ENCODE data around the gene KCNQ1. TPM values are rescaled to one million over a fixed set of nuclear protein-coding genes. Genes with fewer than 3 reads are reported as not detected.
A peak's percentile ranks its signal among the peaks of the same experiment; 100 is the strongest.

Gene KCNQ1
- polyA plus RNA-seq, 4 donors, result 2.3 to 13.0 (median 10.0) TPM

- no peak for DNase-seq (ENCODE audit: low read depth in 4 of 4, low spot score in 3 of 4)
Observed at GRCh38 chr11:2825261-2825888, 380.6 kb downstream of the KCNQ1 start.

DNA sequence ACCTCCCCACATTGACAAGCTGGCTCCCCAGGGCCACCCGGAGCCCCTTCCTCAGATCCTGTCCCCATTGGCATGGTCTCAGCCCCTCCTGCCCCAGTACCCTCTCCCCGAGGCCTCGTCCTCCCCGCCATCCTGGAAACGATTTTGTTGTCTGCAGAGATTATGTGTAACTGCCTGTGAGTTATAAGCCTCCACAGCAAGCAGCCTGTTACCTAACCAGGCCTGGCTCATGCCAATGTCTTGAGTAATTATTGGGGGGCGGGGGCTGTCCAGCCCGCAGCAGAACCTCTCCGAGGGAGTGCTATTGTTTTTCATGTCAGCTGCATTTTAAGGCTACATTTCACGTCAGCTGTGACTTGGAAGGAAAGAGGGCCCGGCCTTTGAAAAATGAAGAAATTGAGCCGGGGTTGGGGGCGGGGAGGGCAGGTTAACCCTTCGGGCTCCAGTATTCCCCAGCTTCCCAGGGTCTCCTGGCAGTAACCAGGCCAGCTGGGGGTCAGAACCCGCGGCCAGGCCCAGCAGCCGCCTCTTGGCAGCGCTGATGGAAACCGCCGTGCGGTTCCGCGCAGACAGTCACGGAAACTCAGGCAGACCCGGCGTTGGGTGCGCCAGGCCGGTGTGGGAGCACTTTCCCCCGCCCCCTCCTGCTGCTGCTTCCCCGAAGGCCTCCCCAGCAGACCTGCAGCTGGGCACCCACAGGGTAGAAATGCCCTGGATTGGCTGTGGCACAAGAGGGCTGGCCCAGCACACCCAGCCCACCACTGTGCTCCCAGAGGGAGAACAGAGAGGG is 381.3 kb downstream of the KCNQ1 start:
- DNase-seq (ENCODE audit: low read depth in 4 of 4, low spot score in 3 of 4), result peak in 2 of 4 donors; percentile 64 to 73

DNA sequence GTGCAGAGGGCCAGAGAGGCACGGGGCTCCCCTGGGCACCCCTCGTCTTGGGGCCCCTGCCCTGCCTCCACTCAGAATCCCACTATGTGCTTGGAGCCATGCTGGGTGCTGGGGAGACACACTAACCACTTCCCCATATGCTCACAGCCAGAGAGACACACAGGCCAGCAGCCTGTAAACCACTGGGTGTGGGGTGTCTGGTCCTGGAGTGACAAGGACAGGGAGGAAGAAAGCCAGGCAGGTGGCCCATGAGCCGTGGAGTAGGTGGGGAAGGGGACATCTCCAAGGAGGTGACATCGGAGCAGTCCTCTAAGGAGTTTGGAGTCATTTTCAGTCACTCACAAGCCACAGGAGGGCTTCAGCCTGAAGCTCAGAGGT is 381.9 kb downstream of the KCNQ1 start:
- DNase-seq (ENCODE audit: low read depth in 4 of 4, low spot score in 3 of 4), result no peak

GRCh38 chr11:2827256-2827655 is 382.4 kb downstream of the KCNQ1 start:
- DNase-seq (ENCODE audit: low read depth in 4 of 4, low spot score in 3 of 4), result no peak

DNA sequence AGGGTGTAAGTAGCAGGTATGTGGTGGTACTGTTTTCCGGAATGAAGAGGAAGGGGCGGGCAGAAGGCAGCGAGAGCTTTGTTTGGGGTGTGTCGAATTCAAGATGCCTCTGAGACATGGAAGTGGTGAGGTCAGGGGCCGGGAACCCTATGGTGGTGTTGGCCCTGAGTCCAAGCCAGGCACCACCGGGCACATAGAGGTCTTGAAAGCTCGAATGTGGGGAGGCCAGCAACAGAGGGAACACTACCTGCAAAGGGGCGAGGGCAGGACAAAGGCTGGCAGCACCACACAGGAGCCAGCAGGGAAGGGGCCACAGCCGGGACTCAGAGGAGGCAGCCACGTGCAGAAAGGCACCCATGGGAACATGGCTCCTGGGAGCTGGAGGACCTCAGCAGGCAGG is 383.0 kb downstream of the KCNQ1 start:
- no peak for DNase-seq (ENCODE audit: low read depth in 4 of 4, low spot score in 3 of 4)

DNA sequence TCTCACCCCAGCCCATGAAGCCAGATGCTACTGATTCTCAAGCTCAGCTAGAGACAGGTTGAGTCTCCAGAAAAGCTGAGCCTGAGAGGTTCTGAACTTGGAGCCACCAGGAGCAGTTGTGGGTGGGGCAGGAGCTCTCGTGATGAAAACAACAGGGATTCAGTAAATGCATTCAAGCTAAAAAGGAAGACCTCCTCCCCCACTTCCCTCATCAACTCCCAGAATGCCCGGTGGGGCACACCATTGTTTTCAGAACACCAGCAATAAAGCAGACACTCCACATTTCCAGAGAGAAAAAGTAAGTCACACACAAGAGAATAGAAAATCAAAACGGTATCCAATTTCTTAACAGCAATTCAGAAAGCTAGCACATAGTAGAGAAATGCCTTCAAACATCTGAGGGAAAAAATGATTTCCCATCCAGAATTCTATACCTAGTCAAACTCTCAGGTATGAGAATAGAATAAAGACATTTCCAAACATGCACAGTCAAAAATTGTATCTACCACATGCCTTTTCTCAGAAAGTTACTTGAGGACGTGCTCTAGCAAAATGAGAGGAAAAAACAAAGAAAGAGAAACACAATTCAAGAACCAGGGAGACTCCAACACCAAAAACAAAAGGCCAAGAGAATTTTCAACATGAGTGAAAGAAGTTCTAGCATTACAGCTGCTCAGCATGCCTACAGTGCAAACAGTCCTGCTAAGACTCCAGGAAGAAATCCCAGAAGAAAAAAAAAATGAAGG is 383.9 kb downstream of the KCNQ1 start:
- DNase-seq (ENCODE audit: low read depth in 4 of 4, low spot score in 3 of 4), result no peak

DNA sequence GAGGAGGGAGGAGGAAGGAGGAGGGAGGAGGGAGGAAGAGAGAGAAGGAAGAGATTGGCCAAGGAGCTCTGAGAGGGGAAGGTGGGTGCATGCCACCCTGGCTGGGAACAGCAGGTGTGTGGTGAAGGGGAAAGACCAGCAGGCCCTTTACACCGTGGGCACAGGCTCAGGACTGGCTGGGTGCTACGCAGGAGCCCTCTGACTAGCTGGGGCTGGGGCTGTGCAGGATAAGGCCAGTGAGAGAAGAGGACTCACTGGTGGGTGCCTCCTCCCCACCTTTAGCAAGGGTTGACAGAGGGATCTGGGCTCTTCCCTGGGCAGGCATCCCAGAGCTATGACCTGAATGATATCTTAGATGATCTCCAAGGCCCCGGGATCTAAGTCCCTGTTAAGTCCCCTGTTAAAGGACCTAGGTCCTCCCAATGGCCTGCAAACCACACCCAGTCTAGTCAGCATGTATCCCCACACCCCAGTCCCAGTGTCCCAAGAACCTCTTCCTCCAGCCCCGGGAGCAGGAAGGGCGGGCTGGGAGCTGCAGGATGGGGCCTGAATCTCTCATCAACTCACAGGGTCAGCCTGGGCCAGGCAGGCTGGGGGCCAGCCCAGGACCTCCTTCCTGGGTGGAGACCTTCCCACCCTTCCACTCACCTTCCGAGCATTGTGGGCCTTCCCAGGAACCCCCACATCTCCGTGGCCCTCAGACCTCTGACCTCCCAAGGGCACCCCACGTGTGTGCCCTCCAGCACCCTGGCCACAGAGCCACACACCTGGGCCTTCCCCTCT is 385.4 kb downstream of the KCNQ1 start:
- DNase-seq (ENCODE audit: low read depth in 4 of 4, low spot score in 3 of 4), result no peak

DNA sequence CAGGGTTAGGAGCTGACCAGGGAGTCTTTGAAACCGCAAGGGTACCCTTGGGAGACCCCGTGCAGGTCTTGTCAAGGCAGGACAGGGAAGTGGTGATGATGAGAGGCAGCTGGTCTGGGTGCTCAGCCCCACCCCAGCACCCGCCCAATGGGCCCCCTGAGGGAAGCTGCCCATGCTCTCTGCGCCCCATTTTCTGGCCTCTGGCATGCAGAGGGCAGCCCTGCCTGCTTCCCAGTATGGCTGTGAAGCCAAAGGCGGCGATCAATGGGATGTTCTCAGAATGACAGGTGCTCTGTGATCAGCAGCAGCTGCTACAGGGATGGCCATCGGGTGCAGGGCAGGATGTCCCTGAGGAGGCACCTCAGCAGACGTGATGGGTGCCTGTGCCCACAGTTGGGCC is 386.1 kb downstream of the KCNQ1 start:
- no peak for DNase-seq (ENCODE audit: low read depth in 4 of 4, low spot score in 3 of 4)

- DNase-seq (ENCODE audit: low read depth in 4 of 4, low spot score in 3 of 4), result no peak
Observed at GRCh38 chr11:2831781-2832532, 387.1 kb downstream of the KCNQ1 start.

DNA sequence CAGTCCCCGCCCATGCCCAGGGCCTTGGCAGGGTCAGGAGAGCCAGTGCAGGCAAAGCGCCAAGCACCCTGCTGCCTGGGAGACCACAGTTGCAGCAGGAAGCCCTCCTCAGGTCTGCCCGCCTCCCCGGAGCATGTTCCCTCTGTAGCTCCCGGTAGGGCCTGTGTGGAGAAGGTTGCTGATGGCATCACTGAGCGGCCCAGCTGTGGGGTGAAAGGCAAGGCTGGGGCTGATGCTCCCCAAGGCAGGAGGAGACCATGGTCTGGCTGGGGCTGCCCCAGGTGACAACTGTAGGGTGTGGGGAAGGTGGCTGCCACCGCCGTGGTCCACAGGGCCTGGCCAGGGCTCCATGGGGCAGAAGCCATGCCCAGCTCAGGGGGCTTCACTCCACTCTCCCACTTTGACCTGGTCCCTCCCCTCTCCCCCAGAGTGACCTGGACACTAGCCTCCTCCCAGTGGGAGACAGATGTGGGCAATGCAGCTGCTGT is 387.8 kb downstream of the KCNQ1 start:
- DNase-seq (ENCODE audit: low read depth in 4 of 4, low spot score in 3 of 4), result no peak

DNA sequence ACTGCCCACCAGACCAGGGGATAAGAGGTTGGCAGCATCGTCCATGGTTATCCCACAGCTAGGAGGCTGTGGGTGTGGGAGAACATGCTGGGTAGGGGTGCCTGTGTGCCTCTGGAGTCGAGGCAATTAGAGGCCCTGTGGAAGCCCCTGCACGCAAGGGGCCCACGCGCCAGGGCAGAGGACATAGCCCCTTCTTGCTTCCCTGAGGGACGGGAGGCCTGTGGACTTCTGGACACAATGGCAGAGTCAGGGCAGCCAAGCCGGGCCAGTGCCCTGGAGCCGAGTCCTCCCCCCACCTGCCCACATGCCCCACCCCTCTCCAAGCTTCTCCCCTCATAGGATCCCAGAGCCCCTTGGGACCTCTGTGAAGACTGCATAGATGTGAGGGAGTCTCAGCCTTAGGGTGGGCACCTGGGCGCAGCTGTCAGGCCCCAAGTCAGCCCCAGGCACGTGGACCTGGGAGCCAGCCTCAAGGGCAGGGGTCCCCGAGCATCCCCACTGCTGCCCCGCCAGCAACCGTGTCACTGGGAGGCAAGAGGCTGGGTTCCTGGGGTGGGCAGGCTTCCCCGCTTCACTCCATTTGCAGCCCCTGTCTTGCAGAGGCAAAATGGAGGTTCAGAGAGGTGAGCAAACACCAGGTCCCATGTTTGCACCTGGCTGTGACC is 388.4 kb downstream of the KCNQ1 start:
- DNase-seq (ENCODE audit: low read depth in 4 of 4, low spot score in 3 of 4), result no peak

DNA sequence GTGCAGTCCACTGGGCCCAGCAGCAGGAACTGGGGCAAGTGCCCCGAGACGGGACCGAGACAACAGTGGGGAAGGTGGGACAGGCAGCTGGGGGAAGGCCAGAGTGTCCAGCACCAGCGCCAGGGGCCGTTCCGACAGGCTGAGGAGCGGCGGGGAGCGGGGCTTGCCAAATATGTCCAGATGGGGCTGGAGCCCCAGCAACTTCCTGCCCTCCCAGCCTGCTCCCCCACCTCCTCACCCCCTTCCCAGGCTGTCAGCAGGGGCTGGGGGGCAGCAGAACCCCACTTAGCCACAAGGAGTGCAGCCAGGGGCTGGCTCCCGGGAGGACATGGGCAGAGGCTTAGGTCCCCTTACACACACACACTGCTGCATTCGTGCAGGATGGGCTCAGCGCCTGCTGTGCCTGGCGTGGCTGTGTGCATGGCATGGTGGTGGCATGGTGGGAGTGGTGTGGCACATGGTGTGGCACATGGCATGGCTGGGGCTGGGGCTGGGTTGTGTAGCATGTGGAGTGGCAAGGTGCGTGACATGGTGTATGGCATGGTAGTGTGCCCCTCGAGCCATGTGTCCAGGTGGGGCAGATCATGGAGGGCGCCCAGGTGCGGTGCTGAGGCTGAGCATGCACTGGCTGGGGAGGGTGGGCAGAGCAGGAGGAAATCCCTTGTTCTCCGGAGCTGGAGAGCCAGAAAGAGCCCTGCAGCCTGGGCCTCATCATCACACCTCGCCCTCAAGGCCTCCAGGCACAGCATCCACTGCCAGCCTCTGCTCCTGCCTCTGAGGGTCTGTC is 389.1 kb downstream of the KCNQ1 start:
- DNase-seq (ENCODE audit: low read depth in 4 of 4, low spot score in 3 of 4), result no peak

- no peak for DNase-seq (ENCODE audit: low read depth in 4 of 4, low spot score in 3 of 4)
Observed at GRCh38 chr11:2834503-2835273, 389.9 kb downstream of the KCNQ1 start.

DNA sequence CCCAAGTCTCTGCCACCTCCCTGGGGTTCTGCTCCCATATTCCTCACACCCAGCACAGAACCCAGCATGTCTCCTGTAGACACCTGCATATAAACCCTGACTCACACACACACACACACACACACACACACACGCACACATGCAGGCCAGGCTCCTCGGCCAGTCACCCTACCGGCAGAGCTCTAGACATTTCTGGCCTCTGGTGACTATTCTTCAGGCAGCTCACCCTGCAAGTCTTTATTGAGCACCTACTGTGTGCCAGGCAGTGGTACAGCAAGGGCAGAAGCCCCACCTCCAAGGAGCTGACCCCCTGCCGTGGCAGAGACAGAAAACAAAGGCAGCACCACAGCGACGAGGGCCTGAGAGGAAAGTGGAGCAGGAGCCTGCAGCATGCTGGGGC is 390.5 kb downstream of the KCNQ1 start:
- no peak for DNase-seq (ENCODE audit: low read depth in 4 of 4, low spot score in 3 of 4)

DNA sequence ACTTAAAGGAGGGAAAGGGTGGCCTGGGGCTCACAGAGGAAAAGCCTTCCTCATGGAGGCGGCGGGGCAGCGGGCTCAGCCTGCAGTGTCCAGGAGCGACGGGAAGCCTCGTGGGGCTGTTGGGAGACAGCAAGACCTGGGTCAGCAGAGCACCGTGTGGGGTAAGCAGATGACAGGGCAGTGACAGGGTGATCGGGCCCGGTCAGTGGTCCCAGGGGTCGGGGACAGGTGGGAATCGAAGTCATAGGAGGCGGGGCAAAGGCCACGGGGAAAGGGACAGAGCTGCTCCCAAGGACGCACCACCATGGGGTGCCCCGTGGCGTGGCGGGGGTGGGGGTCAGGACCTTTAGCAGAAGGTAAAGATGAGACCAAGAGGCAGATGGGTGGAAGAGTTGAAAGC is 390.9 kb downstream of the KCNQ1 start:
- DNase-seq (ENCODE audit: low read depth in 4 of 4, low spot score in 3 of 4), result no peak

- no peak for DNase-seq (ENCODE audit: low read depth in 4 of 4, low spot score in 3 of 4)
Observed at GRCh38 chr11:2836315-2837095, 391.7 kb downstream of the KCNQ1 start.

DNA sequence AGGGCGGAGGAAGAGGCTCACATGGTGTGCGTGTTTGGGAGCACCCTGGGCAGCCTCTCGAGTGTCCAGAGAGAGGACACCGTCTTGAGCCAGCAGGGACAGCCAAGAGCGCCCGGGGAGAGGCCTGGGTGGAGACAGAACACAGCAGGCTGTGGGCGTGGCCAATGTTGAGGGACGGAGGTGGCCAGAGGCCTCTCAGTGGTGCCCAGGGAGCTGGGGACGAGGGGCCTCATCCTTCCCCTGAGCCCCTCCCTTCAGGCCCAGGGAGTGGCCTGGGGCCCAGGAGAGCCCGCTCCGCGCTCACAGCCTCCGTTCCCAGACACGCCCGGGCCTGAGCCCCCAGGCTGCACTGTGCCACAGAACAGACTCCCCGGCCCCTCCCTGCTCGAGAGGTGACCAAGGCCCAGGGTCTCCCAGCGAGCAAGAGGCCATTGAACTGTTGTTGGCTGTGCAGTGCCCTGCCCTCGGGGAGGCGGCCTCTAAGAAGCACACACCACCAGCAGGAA is 392.3 kb downstream of the KCNQ1 start:
- DNase-seq (ENCODE audit: low read depth in 4 of 4, low spot score in 3 of 4), result peak in 3 of 4 donors; percentile 64 to 77 (median 69)
